Transverse colon (tissue), 4 donors: Measurements from ENCODE around the gene MUC21. TPM values are rescaled to one million over a fixed set of nuclear protein-coding genes. Genes with fewer than 3 reads are reported as not detected.

Experiments used
- DNase-seq: peaks from one replicate; pipeline ENCODE4 v3.0.0-alpha.2; 2019
- H3K27ac ChIP-seq, 4 donors: fragments of 200-600 bp; sonication (generic); 2 replicates each; pipeline ENCODE4 v1.5.1; 2016 to 2018; ENCODE audit warnings: inconsistent platforms in 4 of 4
- H3K27me3 ChIP-seq: fragments of 200-600 bp; sonication (generic); 2 replicates; pipeline ENCODE4 v1.5.1; 2017; ENCODE audit warnings: inconsistent platforms
- H3K36me3 ChIP-seq, 4 donors: fragments of 200-600 bp; sonication (generic); 2 replicates each; pipeline ENCODE4 v1.5.1; 2017 to 2019; ENCODE audit warnings: inconsistent platforms in 4 of 4
- H3K4me1 ChIP-seq, 4 donors: fragments of 200-600 bp; sonication (generic); 2 replicates each; pipeline ENCODE4 v1.5.1; 2017 to 2020; ENCODE audit warnings: inconsistent platforms in 4 of 4
- H3K4me3 ChIP-seq, 4 donors: fragments of 200-600 bp; sonication (generic); 1 replicate in 1 of 4; 2 replicates in 3 of 4; pipeline versions ENCODE4 v1.5.1 to v1.6.1; 2017 to 2019; ENCODE audit warnings: inconsistent platforms in 4 of 4
- H3K9me3 ChIP-seq, 2 donors: fragments of 200-600 bp; sonication (generic); 2 replicates each; pipeline ENCODE4 v1.5.1; 2017 to 2019; ENCODE audit warnings: inconsistent platforms in 2 of 2
- EP300 ChIP-seq: sonication (generic); formaldehyde crosslinking; IDR thresholded peaks from one replicate; pipeline ENCODE4 v1.6.1; 2017; ENCODE audit warnings: antibody characterized with exemption, low read depth
- POLR2A ChIP-seq: fragments of 450-650 bp; IDR thresholded peaks from one replicate; pipeline ENCODE4 v1.6.1; 2016; ENCODE audit warnings: antibody characterized with exemption, mild to moderate bottlenecking, moderate library complexity
- POLR2AphosphoS5 ChIP-seq, 3 donors: sonication (generic); formaldehyde crosslinking; IDR thresholded peaks; one replicate each; pipeline ENCODE4 v1.6.1; 2016; ENCODE audit warnings: antibody characterized with exemption in 3 of 3
- WGBS, 2 donors: methylation state at CpG; one replicate each; pipeline ENCODE4 v1.1.5; 2018; ENCODE audit warnings: low coverage in 1 of 2; 5-methylcytosine and 5-hydroxymethylcytosine counted together
- in situ Hi-C, 4 donors: fragments of 200-750 bp; cut with MboI; loops; one replicate each; pipeline versions ENCODE4 v1.15.0 to v1.15.1; 2017; ENCODE audit warnings: low sequenced_read_pairs in 3 of 4, low pct_ligation_motif_present in 1 of 4, low pct_unique_long_range_greater_than_20kb in 1 of 4
- intact Hi-C: fragments of 100-400 bp; cut with DNase I; formaldehyde crosslinking; loops from one replicate; pipeline ENCODE4 v1.15.1; 2023; ENCODE audit warnings: low total_unique reads
- total RNA-seq, 4 donors: library from RNA; depleted of rRNA; stranded (reverse); fragments of >200 nt; gene quantifications; one replicate each; pipeline ENCODE4 v1.1.0, GENCODE V29; 2016
- TF ChIP-seq, protein P1 (sequence below), 5 experiments: fragments of 200-600 bp in 3 of 5; fragments of 450-650 bp in 2 of 5; sonication (generic) in 3 of 5; IDR thresholded peaks; 1 replicate in 2 of 5; 2 replicates in 3 of 5; pipeline ENCODE4 v1.5.1; 2016 to 2017; ENCODE audit warnings: antibody characterized with exemption in 5 of 5, inconsistent platforms in 3 of 5, mild to moderate bottlenecking in 2 of 5, moderate library complexity in 1 of 5

MUC21 gene
- total RNA-seq, 4 donors from 2014 or later = not detected

DNA sequence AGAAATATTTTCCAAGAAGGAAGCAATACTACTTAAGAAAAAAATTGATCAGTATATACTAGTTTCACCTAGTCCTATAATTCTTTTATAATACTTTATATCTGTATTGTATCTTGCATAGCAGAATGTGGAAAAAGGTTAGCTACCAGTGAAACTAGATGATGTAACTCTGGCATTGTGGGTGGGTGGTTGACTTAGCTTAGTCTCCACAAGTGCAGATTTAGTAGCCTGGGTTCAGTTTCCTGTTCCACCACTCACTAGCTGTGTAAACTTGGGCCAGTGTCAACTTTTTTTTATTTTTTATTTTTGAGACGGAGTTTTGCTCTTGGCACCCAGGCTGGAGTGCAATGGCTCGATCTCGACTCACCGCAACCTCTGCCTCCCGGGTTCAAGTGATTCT, 2.0 kb downstream of the MUC21 start:
- Histone ChIP-seq H3K27ac (no peak overlapping the region), H3K4me3 (no peak overlapping the region), H3K27me3 (peaks cover 21% of the 10 kb centered on the region), H3K36me3 (no peaks in the 10 kb centered on the region), H3K4me1 (peaks cover 0 to 5% (median 0%) of the 10 kb centered on the region in 4 donors), H3K9me3 (no peaks in the 10 kb centered on the region)
- 77 to 92% methylated on average over 5 of the region's 5 CpGs for WGBS, 2 donors
- intact Hi-C loops = no loop called here
- no peak for DNase-seq
- TF ChIP-seq, protein P1, sequence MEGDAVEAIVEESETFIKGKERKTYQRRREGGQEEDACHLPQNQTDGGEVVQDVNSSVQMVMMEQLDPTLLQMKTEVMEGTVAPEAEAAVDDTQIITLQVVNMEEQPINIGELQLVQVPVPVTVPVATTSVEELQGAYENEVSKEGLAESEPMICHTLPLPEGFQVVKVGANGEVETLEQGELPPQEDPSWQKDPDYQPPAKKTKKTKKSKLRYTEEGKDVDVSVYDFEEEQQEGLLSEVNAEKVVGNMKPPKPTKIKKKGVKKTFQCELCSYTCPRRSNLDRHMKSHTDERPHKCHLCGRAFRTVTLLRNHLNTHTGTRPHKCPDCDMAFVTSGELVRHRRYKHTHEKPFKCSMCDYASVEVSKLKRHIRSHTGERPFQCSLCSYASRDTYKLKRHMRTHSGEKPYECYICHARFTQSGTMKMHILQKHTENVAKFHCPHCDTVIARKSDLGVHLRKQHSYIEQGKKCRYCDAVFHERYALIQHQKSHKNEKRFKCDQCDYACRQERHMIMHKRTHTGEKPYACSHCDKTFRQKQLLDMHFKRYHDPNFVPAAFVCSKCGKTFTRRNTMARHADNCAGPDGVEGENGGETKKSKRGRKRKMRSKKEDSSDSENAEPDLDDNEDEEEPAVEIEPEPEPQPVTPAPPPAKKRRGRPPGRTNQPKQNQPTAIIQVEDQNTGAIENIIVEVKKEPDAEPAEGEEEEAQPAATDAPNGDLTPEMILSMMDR (IDR thresholded peaks at IDR 0.05) = no peak
- TF ChIP-seq EP300 (no peak), POLR2A (no peak), POLR2AphosphoS5 (IDR thresholded peaks at IDR 0.05) (no peak)
- in situ Hi-C loops = no loop called here

DNA sequence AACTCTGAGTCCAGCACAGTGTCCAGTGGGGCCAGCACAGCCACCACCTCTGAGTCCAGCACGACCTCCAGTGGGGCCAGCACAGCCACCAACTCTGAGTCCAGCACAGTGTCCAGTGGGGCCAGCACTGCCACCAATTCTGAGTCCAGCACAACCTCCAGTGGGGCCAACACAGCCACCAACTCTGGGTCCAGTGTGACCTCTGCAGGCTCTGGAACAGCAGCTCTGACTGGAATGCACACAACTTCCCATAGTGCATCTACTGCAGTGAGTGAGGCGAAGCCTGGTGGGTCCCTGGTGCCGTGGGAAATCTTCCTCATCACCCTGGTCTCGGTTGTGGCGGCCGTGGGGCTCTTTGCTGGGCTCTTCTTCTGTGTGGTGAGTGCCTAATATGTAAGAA, 3.8 kb downstream of the MUC21 start:
- intact Hi-C loops = no loop called here
- TF ChIP-seq, protein P1 (IDR thresholded peaks at IDR 0.05) = no peak
- no peak for TF ChIP-seq POLR2A
- no peak for TF ChIP-seq POLR2AphosphoS5 (IDR thresholded peaks at IDR 0.05)
- no peak for TF ChIP-seq EP300
- Histone ChIP-seq H3K4me1 (no peaks in the 10 kb centered on the region), H3K27ac (no peak overlapping the region), H3K4me3 (no peak overlapping the region), H3K36me3 (no peaks in the 10 kb centered on the region), H3K9me3 (no peaks in the 10 kb centered on the region), H3K27me3 (peaks cover 15% of the 10 kb centered on the region)
- in situ Hi-C loops = no loop called here
- no peak for DNase-seq
- 94% methylated on average over 6 of the region's 6 CpGs; no CpG with 5 or more reads in 1 of the 2 donors for WGBS, 2 donors

DNA sequence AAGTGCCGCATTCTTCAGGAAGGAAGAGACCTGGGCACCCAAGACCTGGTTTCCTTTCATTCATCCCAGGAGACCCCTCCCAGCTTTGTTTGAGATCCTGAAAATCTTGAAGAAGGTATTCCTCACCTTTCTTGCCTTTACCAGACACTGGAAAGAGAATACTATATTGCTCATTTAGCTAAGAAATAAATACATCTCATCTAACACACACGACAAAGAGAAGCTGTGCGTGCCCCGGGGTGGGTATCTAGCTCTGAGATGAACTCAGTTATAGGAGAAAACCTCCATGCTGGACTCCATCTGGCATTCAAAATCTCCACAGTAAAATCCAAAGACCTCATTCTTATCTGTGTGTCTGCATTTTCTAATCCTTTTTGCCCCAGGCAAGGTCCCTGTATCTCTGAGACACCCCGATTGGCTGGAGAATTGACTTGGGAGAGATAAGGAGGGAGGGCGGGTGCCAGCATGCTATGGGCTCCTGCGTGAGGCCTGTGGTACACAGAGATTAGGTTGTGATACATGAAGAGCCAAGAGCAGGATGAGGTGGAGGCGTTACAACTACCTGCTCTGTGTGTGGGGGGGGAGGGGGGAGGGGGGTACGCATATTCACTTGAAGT, 4.8 kb downstream of the MUC21 start:
- in situ Hi-C loops = no loop called here
- TF ChIP-seq, protein P1 (IDR thresholded peaks at IDR 0.05) = no peak
- TF ChIP-seq POLR2A (no peak), POLR2AphosphoS5 (IDR thresholded peaks at IDR 0.05) (no peak), EP300 (no peak)
- DNase-seq = no peak
- H3K27ac ChIP-seq = no peak overlapping the region
- peaks cover 7% of the 10 kb centered on the region for H3K27me3 ChIP-seq
- intact Hi-C loops = no loop called here
- WGBS, 2 donors = 60 to 92% methylated on average over 1 to 9 of the region's 9 CpGs
- no peaks in the 10 kb centered on the region for H3K9me3 ChIP-seq
- H3K36me3 ChIP-seq = no peaks in the 10 kb centered on the region
- H3K4me3 ChIP-seq = no peak overlapping the region
- H3K4me1 ChIP-seq = no peaks in the 10 kb centered on the region

DNA sequence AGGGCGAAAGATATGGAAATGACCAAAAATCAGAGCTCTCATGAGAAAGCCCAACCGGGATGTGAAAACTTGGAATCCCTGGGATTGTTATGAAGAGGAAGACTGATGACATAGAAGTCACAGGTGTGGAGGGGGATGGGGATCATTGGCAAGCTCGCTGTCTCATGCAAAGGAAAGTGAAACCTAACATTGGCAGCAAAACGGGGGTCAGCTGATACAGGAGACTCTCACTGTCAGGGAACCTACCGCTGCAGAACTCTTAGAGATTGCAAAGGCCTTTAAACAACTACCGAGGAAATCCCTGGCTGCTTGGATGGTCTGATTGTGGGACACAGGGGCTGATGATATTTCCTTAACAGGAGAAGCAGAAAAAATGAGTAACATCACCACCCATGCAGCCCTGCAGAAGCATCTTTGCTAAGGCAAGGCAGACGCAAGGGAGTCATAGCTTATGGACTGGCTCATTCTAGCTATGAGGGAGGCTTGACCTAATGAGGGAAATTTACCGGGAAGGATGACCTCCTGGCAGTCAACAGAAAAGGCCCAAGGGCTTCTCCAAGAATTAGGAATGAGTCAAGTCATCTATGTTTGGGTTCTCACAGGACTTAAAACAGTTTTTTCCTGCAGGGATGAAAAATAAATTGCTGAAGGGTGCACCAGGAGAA, 7.0 kb downstream of the MUC21 start:
- Histone ChIP-seq H3K36me3 (no peaks in the 10 kb centered on the region), H3K4me1 (no peaks in the 10 kb centered on the region), H3K4me3 (no peak overlapping the region), H3K9me3 (no peaks in the 10 kb centered on the region), H3K27me3 (no peaks in the 10 kb centered on the region), H3K27ac (no peak overlapping the region)
- TF ChIP-seq POLR2AphosphoS5 (IDR thresholded peaks at IDR 0.05) (no peak), EP300 (no peak), POLR2A (no peak)
- TF ChIP-seq, protein P1 (IDR thresholded peaks at IDR 0.05) = no peak
- WGBS, 2 donors = 57 to 67% methylated on average over 5 to 8 of the region's 8 CpGs
- no peak for DNase-seq
- intact Hi-C loops (no loop called here), in situ Hi-C loops (no loop called here)
